GM18499 (cell line): ENCODE data around the gene RHBDL2.
"Not testable (repeated sequence)": the region's sequence is repeated elsewhere in the genome, so short reads cannot be mapped to it uniquely, and the experiment has no call there.

Source experiments
- ATAC-seq: cut with Tn5 transposase; IDR thresholded peaks from one replicate; pipeline ENCODE4 v1.9.1; 2021; ENCODE audit warnings: moderate number of reproducible peaks; ENCODE audit not compliant: insufficient read depth, unreplicated experiment

The RHBDL2 gene

GRCh38 chr1:38940339-38941047 lies 1.1 kb downstream of the RHBDL2 start:
- no peak for ATAC-seq

GRCh38 chr1:38938722-38939260 lies 2.8 kb downstream of the RHBDL2 start:
- no peak for ATAC-seq

GRCh38 chr1:38932571-38932970 lies 9.1 kb downstream of the RHBDL2 start:
- no peak for ATAC-seq

GRCh38 chr1:38929476-38929875 lies 12.2 kb downstream of the RHBDL2 start:
- no peak for ATAC-seq

- ATAC-seq, result no peak
Observed at GRCh38 chr1:38929054-38929453, 12.6 kb downstream of the RHBDL2 start.

- no peak for ATAC-seq
Observed at GRCh38 chr1:38926091-38926490, 15.5 kb downstream of the RHBDL2 start.

- no peak for ATAC-seq
Observed at GRCh38 chr1:38925391-38925790, 16.2 kb downstream of the RHBDL2 start.

GRCh38 chr1:38923607-38924006 lies 18.0 kb downstream of the RHBDL2 start:
- ATAC-seq, result no peak

- no peak for ATAC-seq
Observed at GRCh38 chr1:38919130-38919529, 22.5 kb downstream of the RHBDL2 start.

- no peak for ATAC-seq
Observed at GRCh38 chr1:38918568-38918967, 23.1 kb downstream of the RHBDL2 start.

GRCh38 chr1:38917772-38918171 lies 23.9 kb downstream of the RHBDL2 start:
- no peak for ATAC-seq

- no peak for ATAC-seq
Observed at GRCh38 chr1:38917337-38917736, 24.3 kb downstream of the RHBDL2 start.

GRCh38 chr1:38915352-38915948 lies 26.2 kb downstream of the RHBDL2 start:
- ATAC-seq, result no peak

- not testable (repeated sequence) for ATAC-seq
Observed at GRCh38 chr1:38914908-38915307, 26.7 kb downstream of the RHBDL2 start.

- no peak for ATAC-seq
Observed at GRCh38 chr1:38908821-38909220, 32.8 kb downstream of the RHBDL2 start.

- ATAC-seq, result no peak
Observed at GRCh38 chr1:38905985-38906384, 35.6 kb downstream of the RHBDL2 start.

GRCh38 chr1:38899560-38899959 lies 42.1 kb downstream of the RHBDL2 start:
- no peak for ATAC-seq

- ATAC-seq, result no peak
Observed at GRCh38 chr1:38898653-38899230, 42.9 kb downstream of the RHBDL2 start.

- no peak for ATAC-seq
Observed at GRCh38 chr1:38896169-38896568, 45.5 kb downstream of the RHBDL2 start.

GRCh38 chr1:38892976-38893375 lies 48.7 kb downstream of the RHBDL2 start:
- no peak for ATAC-seq

- ATAC-seq, result no peak
Observed at GRCh38 chr1:38891753-38892152, 49.9 kb downstream of the RHBDL2 start.

- ATAC-seq, result no peak
Observed at GRCh38 chr1:38889589-38889988, 52.0 kb downstream of the RHBDL2 start.
